ENCODE measurements around the gene RPS19. TPM values are rescaled to one million over a fixed set of nuclear protein-coding genes. Genes with fewer than 3 reads are reported as not detected.
A peak's percentile ranks its signal among the peaks of the same experiment; 100 is the strongest.
"Not testable (repeated sequence)": the region's sequence is repeated elsewhere in the genome, so short reads cannot be mapped to it uniquely, and the experiment has no call there.

Gene RPS19
- total RNA-seq, 4 donors from 2014 or later, result 180 to 636 (median 401) TPM

- Histone ChIP-seq H3K4me1 (no peaks in the 10 kb centered on the region), H3K27ac (no peak overlapping the region)
- in situ Hi-C loops (cut with MboI; ENCODE audit: low sequenced_read_pairs in 4 of 4), result no loop called here
Measured at GRCh38 chr19:41871573-41872383, 11.7 kb downstream of the RPS19 start.

GRCh38 chr19:41872384-41872774, 12.3 kb downstream of the RPS19 start:
- intact Hi-C loops (cut with DNase I; ENCODE audit: low total_unique reads) (no loop called here), in situ Hi-C loops (cut with MboI; ENCODE audit: low sequenced_read_pairs in 4 of 4) (no loop called here)
- Histone ChIP-seq H3K36me3 (peaks cover 0 to 46% of the 10 kb centered on the region in 2 donors), H3K4me1 (no peaks in the 10 kb centered on the region), H3K4me3 (no peak overlapping the region), H3K27ac (no peak overlapping the region), H3K9me3 (no peaks in the 10 kb centered on the region), H3K27me3 (no peaks in the 10 kb centered on the region)
- no peak for DNase-seq
- no peak for ATAC-seq
- TF ChIP-seq POLR2A (IDR thresholded peaks at IDR 0.05), result no peak
- no peak for TF ChIP-seq CTCF (IDR thresholded peaks at IDR 0.05 in 4 of 5, conservative IDR thresholded peaks at IDR 0.05 in 1 of 5)

More at GRCh38 chr19:41871573-41872383, 11.7 kb downstream of the RPS19 start:
- TF ChIP-seq POLR2A (IDR thresholded peaks at IDR 0.05), result no peak
- TF ChIP-seq CTCF (IDR thresholded peaks at IDR 0.05 in 4 of 5, conservative IDR thresholded peaks at IDR 0.05 in 1 of 5), result no peak
- DNase-seq (no peak), ATAC-seq (no peak)
- no peaks in the 10 kb centered on the region for H3K9me3 ChIP-seq
- intact Hi-C loops (cut with DNase I; ENCODE audit: low total_unique reads), result no loop called here
- no peaks in the 10 kb centered on the region for H3K27me3 ChIP-seq
- H3K4me3 ChIP-seq, result no peak overlapping the region
- peaks cover 0 to 46% of the 10 kb centered on the region in 2 donors for H3K36me3 ChIP-seq

- H3K4me3 ChIP-seq, result no peak overlapping the region
- no peaks in the 10 kb centered on the region for H3K9me3 ChIP-seq
- no peaks in the 10 kb centered on the region for H3K4me1 ChIP-seq
- H3K27me3 ChIP-seq, result no peaks in the 10 kb centered on the region
- DNase-seq, result no peak
- H3K27ac ChIP-seq, result no peak overlapping the region
- ATAC-seq, result peak in 1 of 2 donors; percentile 51
- intact Hi-C loops (cut with DNase I; ENCODE audit: low total_unique reads), result no loop called here
- in situ Hi-C loops (cut with MboI; ENCODE audit: low sequenced_read_pairs in 4 of 4), result no loop called here
- H3K36me3 ChIP-seq, result peaks cover 0 to 40% of the 10 kb centered on the region in 2 donors
- peak in 2 of 5 experiments; percentile 39 to 58 for TF ChIP-seq CTCF (IDR thresholded peaks at IDR 0.05 in 4 of 5, conservative IDR thresholded peaks at IDR 0.05 in 1 of 5)
- TF ChIP-seq POLR2A (IDR thresholded peaks at IDR 0.05), result no peak
Measured at GRCh38 chr19:41872775-41873647, 13.0 kb downstream of the RPS19 start.

- H3K27me3 ChIP-seq; intact Hi-C loops (cut with DNase I; ENCODE audit: low total_unique reads); H3K27ac ChIP-seq; ATAC-seq; H3K4me3 ChIP-seq; H3K4me1 ChIP-seq; DNase-seq; in situ Hi-C loops (cut with MboI; ENCODE audit: low sequenced_read_pairs in 4 of 4); H3K9me3 ChIP-seq: not testable (repeated sequence)
- H3K36me3 ChIP-seq, result peaks cover 0 to 12% of the 10 kb centered on the region in 2 donors
Measured at GRCh38 chr19:41875973-41876372, 15.9 kb downstream of the RPS19 start.

Measured in gastrocnemius medialis (tissue), 4 donors.